ENCODE results near the gene CCDC92.

Gene CCDC92

GRCh38 chr12:123906711-123907420 is 65.8 kb downstream of the CCDC92 start:
- no peak for DNase-seq

- no peak for DNase-seq
These were observed 67.2 kb downstream of the CCDC92 start for GRCh38 chr12:123905319-123905925.

DNA sequence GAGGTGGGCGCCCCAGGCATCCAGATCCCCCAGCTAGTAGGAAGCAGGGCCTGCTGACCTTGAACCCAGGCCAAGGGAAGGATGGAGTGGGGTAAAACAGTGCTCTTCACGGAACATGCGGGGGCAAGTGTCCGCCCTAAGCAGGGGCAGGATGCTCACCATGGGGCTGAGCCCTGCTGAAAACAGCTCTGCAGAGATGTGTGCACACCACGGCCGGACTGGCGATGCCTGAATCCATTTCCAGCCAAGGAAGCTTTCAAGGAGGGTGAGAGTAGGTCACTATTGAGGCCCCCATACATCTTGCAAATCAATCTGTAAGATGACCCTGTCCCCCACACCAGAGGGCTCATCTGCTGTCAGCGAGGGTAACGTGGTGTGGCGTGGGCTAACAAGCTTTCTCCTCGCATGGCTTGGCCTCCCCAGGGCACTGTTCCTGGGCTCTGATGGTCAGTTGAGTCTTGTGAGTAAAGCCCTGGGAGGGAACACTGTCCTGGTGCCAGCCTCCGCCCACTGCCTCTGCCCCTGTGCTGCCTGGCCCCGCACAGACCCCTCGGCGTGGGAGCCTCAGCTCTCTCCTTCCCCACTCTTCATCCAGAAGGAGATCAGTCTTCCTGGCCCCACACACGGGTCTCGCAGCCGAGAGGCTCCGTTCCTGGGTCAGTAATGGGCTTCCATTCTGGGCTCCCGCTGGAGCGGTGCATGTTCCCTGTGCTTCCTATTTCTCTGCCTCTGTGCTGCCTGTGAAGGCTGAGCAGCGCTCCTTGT is 69.1 kb downstream of the CCDC92 start:
- DNase-seq: no peak

- DNase-seq: no peak
These were observed 69.8 kb downstream of the CCDC92 start for GRCh38 chr12:123902821-123903220.

DNA sequence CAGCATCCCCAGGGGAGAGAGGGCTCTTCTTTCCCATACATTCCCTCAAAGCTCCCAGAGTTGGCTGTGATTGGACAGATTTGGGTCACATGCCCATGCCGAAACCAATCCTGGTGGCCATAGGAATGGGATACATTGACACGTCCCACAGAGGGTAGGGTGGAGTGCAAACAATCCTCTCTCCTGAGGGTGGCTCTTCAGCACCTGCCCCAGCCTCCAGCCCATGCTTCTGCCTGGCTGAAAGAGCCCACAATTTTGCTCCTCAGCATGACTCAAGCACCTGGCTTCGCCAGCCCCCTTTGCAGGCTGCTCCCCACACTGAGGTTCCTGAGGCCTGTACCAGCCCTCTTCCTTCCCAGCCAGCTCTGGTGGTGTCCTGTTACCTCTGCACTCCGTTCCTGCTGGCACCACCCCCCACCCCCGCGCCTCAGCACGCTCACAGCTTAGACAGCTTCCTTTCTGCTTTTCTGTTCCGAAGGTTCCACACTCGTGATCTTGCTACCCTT is 71.7 kb downstream of the CCDC92 start:
- DNase-seq: no peak

- DNase-seq: no peak
These were observed 73.3 kb downstream of the CCDC92 start for GRCh38 chr12:123899368-123899767.

- no peak for DNase-seq
These were observed 74.0 kb downstream of the CCDC92 start for GRCh38 chr12:123898673-123899072.

GRCh38 chr12:123897221-123897620 is 75.4 kb downstream of the CCDC92 start:
- DNase-seq: no peak

GRCh38 chr12:123896767-123897166 is 75.9 kb downstream of the CCDC92 start:
- DNase-seq: no peak

DNA sequence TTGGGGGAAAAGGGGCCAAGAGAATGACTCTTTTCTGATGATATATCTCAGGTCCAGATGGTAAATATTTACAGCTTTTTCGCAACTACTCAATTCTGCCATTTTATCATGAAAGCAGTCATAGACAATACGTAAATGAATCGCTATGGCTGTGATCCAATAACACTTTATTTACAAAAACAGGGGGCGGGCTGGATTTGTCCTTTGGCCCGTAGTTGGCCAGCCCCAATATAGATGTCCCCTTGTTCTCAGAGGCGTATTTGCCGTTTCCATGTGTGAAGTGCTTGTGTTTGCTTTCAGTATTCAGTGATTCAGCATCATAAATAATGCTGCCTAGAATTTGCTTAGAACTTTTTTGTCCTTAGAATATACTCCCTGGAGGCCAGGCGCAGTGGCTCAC is 77.2 kb downstream of the CCDC92 start:
- no peak for DNase-seq

DNA sequence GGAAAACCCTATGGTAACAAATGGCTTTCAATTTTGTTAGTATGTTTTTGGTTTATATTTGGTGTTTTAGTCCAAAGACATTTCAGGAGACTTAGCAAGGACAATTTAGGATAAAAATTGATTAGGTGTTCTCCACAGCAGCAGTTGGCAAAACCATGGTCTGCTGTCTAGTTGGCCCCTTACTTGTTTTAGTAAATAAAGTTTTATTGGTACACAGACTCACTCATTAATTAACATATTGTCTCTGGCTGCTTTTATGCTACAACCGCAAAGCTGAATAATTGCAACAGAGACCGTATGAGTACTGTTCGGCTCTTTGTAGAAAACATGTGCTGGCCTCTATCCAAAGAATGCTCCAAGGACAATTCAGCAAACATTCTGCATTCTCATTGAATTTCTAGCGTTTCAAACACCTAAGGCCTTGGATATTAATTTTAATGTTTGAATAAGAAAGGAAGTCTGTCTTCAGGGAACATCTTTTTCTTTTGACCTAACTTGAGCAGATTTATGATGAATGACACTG is 77.7 kb downstream of the CCDC92 start:
- no peak for DNase-seq

DNA sequence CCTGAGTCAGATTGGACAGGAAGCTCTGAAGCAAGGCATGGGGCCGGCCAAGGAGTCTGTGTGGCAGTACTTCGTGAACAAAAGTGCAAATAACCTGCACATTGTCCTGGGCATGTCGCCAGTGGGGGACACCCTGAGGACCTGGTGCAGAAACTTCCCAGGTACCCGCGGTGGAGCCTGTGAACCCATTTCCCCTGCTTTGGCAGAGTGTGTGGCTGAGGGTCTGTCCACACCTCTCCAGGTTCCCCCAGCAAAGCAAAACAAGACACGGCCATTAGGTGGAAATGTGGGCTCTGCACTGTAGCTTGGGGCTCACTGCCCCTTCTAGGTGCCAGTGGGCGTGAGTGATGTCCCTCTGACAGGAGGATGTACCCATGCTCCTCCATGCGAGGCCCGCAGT is 79.4 kb downstream of the CCDC92 start:
- DNase-seq: no peak

DNA sequence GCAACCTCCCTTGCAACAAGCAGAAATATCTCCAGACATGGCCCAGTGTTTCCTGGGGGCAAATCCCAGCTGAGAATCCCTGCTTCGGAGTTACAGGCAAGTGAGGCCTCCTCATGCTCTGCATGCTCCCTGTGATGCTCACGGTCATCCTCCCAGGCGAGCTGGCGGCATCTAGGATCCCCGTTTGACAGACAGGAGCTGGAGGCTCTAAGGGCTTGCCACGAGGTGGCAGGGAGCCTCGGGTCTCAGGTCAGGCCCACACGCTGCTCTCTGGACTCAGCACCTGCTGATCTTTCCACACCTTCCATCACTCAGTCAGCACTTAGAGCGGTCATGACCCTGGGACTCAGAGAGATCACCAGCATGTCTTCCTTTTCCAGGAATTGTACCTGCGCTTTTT is 79.8 kb downstream of the CCDC92 start:
- DNase-seq: no peak

DNA sequence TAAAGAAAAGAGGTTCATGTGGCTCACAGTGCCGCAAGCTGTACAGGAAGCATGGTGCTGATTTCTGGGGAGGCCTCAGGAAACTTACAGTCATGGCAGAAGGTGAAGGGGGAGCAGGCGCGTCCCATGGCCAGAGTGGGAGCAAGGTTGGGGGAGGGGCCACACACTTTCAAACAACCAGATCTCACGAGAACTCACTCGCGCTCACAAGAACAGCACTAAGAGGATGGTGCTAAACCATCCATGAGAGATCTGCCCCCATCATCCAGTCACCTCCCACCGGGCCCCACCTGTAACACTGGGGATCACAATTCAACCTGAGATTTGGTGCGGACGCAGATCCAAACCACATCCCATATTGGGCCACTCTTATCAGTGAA is 80.5 kb downstream of the CCDC92 start:
- DNase-seq: no peak

DNA sequence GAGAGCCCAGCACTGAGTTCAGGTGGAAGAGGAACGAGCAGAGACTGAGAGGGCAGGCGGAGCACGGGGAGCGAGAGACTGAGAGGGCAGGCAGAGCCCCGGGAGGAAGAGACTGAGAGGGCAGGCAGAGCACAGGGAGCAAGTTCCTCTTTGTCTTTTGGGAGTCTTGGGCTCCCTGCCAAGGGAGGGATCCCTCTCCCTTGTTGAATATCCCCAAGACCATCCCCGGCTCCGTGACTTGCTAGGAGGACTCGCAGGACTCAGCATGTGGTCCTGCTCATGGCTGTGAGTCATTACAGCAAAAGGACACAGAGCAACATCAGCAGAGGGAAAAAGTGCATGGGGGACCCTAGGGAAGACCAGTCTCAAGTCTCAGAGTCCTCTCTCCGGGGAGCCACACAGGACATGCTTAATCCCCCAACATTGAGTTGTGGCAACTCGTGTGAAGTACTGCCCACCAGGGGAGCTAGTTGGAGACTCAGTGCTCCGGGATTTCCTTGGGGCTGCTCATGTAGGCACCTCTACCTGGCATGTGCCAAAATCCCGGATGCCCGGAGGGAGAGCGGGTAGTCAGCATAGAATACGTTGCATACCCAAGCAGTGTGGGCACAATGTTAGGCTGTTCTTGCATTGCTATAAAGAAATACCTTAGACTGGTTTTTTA is 81.0 kb downstream of the CCDC92 start:
- no peak for DNase-seq

- DNase-seq: no peak
These were observed 81.6 kb downstream of the CCDC92 start for GRCh38 chr12:123891011-123891410.

DNA sequence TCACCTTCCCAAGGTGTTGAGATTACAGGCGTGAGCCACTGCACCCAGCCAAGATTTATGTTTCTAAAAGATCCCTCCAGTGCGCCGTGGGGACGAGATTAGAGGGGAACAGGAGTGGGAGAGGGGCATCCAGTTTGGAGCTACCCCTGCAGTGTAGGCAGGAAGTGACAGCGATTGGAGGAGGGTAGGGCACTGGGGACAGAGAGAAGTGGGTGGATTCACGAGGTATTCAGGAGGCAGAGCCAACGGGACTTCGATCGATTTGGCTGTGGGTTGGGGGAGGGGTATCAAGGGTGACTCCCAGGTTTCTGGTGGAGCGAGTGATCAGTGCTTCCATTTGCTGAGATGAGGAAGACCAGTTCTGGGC is 82.1 kb downstream of the CCDC92 start:
- DNase-seq: no peak

- DNase-seq: no peak
These were observed 82.6 kb downstream of the CCDC92 start for GRCh38 chr12:123889848-123890535.

DNA sequence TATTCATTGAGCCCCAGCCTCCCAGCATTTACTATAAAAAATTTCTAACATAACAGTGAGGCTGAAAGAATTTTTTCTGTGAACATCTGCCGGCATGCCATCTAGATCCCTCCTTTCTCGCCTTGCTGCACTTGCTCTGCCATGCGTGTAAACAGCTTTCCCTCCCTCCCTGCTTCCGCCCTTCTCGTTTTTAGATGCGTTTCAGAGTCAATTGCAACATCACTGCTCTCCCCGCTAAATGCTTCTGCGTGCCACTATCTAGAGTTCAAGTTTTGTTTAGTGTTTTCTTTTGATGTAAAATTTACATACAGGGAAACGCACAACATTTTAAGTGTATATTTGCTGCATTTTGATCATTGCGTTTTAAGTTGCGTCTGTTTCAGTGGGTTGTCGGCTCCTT is 83.6 kb downstream of the CCDC92 start:
- DNase-seq: no peak

DNA sequence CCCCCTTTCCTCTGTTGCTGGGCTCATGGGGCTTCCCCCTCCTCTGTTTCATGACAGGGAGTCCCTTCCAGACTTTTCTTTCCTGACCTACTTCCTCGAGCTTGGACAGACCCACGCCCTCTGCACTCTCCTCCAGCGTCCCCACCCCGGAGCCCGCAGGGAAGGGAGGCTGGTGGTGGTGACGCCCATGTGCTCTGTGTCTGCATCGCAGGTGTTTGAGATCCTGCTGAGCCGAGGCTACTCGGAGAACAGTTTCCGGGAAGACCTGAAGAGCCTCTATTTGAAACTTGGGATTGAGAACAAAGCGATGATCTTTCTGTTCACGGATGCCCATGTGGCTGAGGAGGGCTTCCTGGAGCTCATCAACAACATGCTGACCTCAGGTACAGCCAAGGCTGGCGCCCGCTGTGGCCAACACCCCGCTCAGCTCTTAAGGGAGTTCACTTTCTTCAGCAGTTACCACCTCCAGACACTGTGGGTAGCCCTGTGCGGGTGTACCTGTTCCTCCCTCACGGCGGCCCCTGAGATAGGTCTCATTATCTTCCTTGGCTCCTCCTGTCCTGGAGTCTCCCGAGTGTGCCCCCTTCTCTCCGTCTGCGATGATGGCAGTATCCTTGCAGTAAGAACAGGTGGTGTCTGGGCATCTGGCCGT is 85.6 kb downstream of the CCDC92 start:
- DNase-seq: no peak

GRCh38 chr12:123886258-123886657 is 86.4 kb downstream of the CCDC92 start:
- DNase-seq: no peak
